Fibroblast of skin of back (primary cell): Measurements from ENCODE around the gene USH1C.

ENCODE experiments used
- DNase-seq: peaks from one replicate; pipeline ENCODE4 v3.0.0-alpha.2; 2013

Gene USH1C

GRCh38 chr11:17522655-17523054, 21.6 kb downstream of the USH1C start:
- DNase-seq = no peak

GRCh38 chr11:17521106-17521900, 22.9 kb downstream of the USH1C start:
- DNase-seq = no peak

DNA sequence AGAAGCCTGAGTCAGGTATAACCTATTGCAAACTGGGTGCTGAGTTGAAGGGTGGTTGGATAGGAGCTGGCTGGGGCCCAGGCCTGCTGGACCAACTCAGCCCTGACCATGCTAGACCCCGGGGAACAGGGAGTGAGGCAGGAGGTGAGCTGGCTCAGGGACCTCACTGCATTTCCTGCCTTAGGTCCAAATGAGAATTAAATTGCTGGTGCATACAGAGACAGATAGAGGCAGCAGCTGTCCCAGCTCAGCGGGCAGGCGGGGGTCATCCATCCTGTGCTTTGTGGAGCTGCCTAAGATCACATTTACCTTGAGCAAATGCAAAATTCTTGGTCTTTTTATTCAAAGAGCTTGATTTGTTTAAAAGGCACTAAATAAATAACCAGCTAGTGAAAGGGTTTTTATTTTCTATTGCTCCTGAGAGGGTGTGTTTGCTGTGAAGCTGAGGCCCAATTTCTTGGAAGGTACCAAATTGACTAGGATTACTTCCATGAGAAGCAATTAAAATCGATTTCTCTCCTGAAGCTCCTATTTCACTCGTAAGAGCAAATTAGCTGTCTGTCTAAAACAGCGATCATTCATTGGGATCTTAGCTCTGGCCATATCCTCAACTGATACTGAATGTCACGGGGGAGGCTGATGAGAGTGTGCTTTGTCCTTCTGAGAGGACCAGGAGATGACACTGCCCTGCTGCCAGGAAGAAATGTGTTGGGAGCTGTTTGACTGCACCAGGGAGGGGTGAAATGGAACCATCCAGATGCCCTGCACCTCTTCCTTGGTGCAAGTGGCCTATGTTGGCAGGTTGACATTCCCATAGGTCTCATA, 24.9 kb downstream of the USH1C start:
- no peak for DNase-seq

- no peak for DNase-seq
Observed at GRCh38 chr11:17518366-17518765, 25.9 kb downstream of the USH1C start.

GRCh38 chr11:17517186-17517585, 27.0 kb downstream of the USH1C start:
- no peak for DNase-seq

GRCh38 chr11:17516551-17517150, 27.6 kb downstream of the USH1C start:
- no peak for DNase-seq

- DNase-seq = no peak
Observed at GRCh38 chr11:17515443-17516176, 28.6 kb downstream of the USH1C start.

- no peak for DNase-seq
Observed at GRCh38 chr11:17514476-17514875, 29.7 kb downstream of the USH1C start.

GRCh38 chr11:17513853-17514252, 30.4 kb downstream of the USH1C start:
- DNase-seq = no peak

DNA sequence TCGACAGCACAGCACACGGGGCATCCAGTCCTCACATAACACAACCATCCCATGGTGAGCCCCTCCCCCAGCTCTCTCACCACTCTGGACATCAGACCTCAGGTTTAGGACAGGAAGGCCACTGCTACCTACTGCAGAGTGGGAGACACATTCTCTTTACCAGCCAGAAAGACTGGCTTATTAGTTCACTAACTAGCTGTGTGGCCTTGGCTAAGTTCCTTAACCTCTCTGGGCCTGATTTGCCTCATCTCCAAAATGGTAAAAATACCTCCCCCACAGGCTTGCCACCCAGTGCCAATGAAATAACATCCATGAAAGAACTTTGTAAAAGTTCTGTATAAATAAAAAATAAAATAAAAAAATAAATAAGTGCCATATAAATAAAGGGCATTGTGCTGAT, 32.1 kb downstream of the USH1C start:
- no peak for DNase-seq

GRCh38 chr11:17511571-17511970, 32.6 kb downstream of the USH1C start:
- no peak for DNase-seq

GRCh38 chr11:17510507-17511206, 33.6 kb downstream of the USH1C start:
- no peak for DNase-seq

- no peak for DNase-seq
Observed at GRCh38 chr11:17508791-17509190, 35.4 kb downstream of the USH1C start.

DNA sequence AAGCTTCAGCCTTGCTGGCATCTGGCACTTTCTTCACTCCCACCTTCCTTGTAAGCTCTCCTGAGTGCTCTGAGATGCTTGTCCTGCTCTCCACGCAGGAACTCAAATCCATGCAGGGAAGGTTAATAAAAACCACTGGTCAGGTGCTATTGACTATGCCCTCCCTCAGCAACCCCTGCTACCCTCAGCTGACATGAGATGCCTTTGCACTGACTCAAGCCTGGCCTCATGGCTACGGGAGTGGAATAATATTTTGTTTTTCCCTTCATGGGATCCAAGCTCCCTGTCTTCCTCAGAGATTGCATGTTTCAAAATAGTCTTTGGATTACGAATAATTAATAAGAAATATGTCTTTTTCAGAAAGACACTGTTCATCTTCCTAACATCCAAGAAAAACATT, 35.9 kb downstream of the USH1C start:
- DNase-seq = peak; percentile 31

- no peak for DNase-seq
Observed at GRCh38 chr11:17507773-17508172, 36.4 kb downstream of the USH1C start.

GRCh38 chr11:17506942-17507341, 37.3 kb downstream of the USH1C start:
- DNase-seq = no peak

- DNase-seq = no peak
Observed at GRCh38 chr11:17506314-17506713, 37.9 kb downstream of the USH1C start.

DNA sequence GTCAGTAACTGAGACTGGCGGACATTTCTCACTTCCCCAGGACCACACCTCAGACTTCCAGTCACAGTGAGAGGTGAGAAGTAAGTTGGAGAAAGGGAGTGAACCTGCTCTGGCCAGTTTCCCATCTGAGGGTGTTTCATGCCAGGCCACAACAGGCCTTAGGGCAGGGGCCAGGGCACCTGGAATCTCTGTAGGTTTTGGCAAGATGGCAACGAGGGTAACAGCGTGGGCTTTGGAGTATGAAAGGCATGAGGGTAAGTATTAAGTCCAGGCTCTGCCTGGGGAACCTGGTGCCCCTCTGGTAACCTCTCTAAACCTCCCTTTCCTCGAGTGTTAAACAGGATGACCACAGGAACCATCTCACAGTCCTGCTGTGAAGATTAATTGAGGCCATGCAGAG, 39.1 kb downstream of the USH1C start:
- no peak for DNase-seq

DNA sequence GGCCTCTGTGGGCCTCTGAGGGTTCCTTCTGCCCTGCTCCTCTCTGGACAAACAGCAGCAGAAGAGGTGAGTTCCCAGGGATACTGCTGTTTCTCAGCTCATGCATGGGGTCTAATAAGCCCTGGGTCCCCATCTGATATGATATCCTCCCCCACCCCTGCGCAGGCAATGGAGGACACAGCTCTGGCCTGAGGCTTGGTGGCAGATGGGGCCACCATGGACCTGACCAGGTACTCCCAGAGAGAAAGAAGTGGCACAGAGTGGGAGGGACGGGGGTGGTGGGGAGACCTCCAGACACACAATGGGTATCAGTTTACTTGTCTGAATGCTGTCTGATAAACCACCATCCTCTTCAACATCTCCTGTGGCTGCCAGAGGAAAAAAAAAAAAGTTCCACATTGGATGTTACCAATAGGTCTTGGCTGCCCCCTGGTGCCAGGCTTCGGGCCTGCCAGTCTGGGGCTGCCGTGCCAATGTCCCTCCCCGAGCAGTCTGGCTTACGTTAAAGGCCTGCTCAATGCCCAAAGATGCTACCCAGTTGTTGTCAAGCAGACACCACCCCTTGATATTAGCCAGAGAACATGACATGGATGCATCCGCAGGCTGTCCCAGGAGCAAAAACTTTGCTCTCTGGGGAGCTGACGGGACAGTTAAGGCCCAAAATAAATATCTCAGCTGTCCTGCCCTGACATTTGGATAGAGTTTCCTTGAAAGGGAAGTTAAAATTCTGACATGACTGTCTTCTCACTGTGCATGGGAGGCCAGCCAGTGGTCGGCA, 39.7 kb downstream of the USH1C start:
- peak; percentile 50 for DNase-seq

- DNase-seq = no peak
Observed at GRCh38 chr11:17502630-17503029, 41.6 kb downstream of the USH1C start.

- no peak for DNase-seq
Observed at GRCh38 chr11:17500673-17501072, 43.5 kb downstream of the USH1C start.
